IMR-90 (cell line): ENCODE results near the gene CUX1.

Source experiments
- MAZ ChIP-seq: IDR thresholded peaks from 2 replicates; pipeline ENCODE4 v1.6.1; 2012; ENCODE audit warnings: low read depth, mild to moderate bottlenecking, low read length, improper control_type of control experiment, moderate library complexity, borderline replicate concordance
- TF ChIP-seq, protein P1 (sequence below): conservative IDR thresholded peaks from 2 replicates; pipeline ENCODE4 v1.5.1; 2012; ENCODE audit warnings: mild to moderate bottlenecking, low read depth, low read length, improper control_type of control experiment

DNA sequence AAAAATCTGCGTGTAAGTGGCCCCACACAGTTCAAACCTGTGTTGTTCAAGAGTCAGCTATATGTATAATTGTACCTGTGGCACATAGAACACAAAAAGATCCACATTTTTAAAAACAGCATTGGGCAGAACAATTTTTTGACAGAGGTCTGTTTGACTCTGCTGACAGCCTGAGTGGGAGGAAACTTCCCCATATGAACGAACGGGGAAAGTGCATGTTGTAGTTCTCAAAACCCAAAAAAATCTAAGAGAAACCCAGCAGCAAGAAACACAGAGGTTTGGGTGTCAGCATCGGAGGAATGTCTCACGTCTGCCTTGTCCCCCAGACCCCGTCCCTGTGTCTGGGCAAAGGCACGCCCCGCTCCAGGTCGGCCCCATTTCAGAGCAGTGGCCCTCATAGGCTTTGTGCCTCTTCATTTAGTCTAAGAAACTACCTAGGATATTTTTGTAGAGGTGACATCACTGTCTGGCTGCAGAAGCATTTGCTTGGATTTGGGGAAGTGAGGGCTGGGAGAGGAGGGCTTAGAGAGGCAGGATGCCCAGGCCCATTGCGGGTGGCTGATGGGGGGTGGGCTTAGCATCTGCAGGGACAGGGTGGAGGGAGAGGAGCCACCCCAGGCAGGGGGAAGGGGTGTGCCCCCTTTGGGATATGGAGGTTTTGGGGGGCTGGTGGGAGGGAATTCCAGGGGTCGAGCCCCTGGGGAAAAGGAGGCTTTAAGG lies 11.0 kb downstream of the CUX1 start:
- TF ChIP-seq, protein P1, sequence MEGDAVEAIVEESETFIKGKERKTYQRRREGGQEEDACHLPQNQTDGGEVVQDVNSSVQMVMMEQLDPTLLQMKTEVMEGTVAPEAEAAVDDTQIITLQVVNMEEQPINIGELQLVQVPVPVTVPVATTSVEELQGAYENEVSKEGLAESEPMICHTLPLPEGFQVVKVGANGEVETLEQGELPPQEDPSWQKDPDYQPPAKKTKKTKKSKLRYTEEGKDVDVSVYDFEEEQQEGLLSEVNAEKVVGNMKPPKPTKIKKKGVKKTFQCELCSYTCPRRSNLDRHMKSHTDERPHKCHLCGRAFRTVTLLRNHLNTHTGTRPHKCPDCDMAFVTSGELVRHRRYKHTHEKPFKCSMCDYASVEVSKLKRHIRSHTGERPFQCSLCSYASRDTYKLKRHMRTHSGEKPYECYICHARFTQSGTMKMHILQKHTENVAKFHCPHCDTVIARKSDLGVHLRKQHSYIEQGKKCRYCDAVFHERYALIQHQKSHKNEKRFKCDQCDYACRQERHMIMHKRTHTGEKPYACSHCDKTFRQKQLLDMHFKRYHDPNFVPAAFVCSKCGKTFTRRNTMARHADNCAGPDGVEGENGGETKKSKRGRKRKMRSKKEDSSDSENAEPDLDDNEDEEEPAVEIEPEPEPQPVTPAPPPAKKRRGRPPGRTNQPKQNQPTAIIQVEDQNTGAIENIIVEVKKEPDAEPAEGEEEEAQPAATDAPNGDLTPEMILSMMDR, result no peak
- TF ChIP-seq MAZ, result no peak
